HCT116 (cell line): ENCODE results near the gene SYTL3.

Experiments used
- CBX3 ChIP-seq: IDR thresholded peaks from 2 replicates; pipeline ENCODE4 v1.6.1; 2012; ENCODE audit warnings: low read depth
- CTCF ChIP-seq, 3 experiments: fragments of 200-600 bp in 1 of 3; sonication (generic) in 1 of 3; IDR thresholded peaks in 2 of 3; conservative IDR thresholded peaks in 1 of 3; 2 replicates each; pipeline ENCODE4 v1.5.1; 2012 to 2017; ENCODE audit warnings: low read depth in 2 of 3, low read length in 2 of 3, antibody characterized with exemption in 1 of 3, borderline replicate concordance in 1 of 3, control low read depth in 1 of 3, mild to moderate bottlenecking in 1 of 3, mixed read lengths in 1 of 3, mixed run types in 1 of 3, moderate library complexity in 1 of 3; ENCODE audit not compliant: insufficient read depth in 1 of 3
- MAX ChIP-seq: IDR thresholded peaks from 2 replicates; pipeline ENCODE4 v1.6.1; 2012
- POLR2AphosphoS5 ChIP-seq: IDR thresholded peaks from 2 replicates; pipeline ENCODE4 v1.6.1; 2011; ENCODE audit warnings: mild to moderate bottlenecking, low read depth, low read length, moderate library complexity
- REST ChIP-seq: IDR thresholded peaks from 2 replicates; pipeline ENCODE4 v1.6.1; 2012; ENCODE audit warnings: low read depth
- ZBTB33 ChIP-seq: IDR thresholded peaks from 2 replicates; pipeline ENCODE4 v1.6.1; 2011; ENCODE audit warnings: mild to moderate bottlenecking, low read length, moderate library complexity; ENCODE audit not compliant: insufficient replicate concordance; ENCODE audit errors: extremely low read depth

- TF ChIP-seq CBX3 (no peak), ZBTB33 (no peak), POLR2AphosphoS5 (no peak), CTCF (IDR thresholded peaks at IDR 0.05 in 2 of 3, conservative IDR thresholded peaks at IDR 0.05 in 1 of 3; ENCODE audit: borderline replicate concordance in 1 of 3, insufficient read depth in 1 of 3, low read depth in 2 of 3, low read length in 2 of 3) (no peak), MAX (no peak), REST (no peak)
Observed at GRCh38 chr6:158634695-158635426, 15.0 kb upstream of the SYTL3 start.
